ENCODE data around the gene MT1M.
"Not testable (repeated sequence)": the region's sequence is repeated elsewhere in the genome, so short reads cannot be mapped to it uniquely, and the experiment has no call there.

The MT1M gene

DNA sequence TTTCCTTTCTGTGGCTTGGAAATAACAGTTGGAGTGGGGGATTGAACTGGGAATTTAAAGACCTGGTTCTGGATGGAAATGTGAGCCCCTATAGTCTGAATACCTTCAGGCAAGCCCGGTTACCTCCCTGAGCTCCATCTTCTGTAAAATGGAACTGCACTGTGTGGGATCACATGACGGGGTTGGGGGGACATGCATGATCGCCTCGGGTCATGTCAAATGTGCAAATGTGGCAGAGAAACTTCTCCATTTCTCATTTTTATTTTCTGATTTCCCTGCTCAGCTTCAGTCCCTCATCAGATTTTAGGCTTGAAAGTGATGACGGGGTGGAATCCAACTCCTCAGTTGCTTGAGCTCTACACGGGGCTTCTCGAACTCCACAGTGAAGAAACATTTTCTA is 20.8 kb downstream of the MT1M start:
- H3K36me3 ChIP-seq: no peaks in the 10 kb centered on the region
- no peak for DNase-seq
- no peaks in the 10 kb centered on the region for H3K27me3 ChIP-seq (ENCODE audit: insufficient read depth, low read depth, severe bottlenecking)
- no peaks in the 10 kb centered on the region for H3K9me3 ChIP-seq (ENCODE audit: severe bottlenecking)
- H3K27ac ChIP-seq: no peak overlapping the region
- no peak overlapping the region for H3K4me3 ChIP-seq (ENCODE audit: low read depth, low read length)
- TF ChIP-seq CTCF (IDR thresholded peaks at IDR 0.05; ENCODE audit: low read depth, low read length): no peak

GRCh38 chr16:56657555-56658326 is 25.3 kb downstream of the MT1M start, which contains the start of gene MT1F:
Gene MT1F, plus strand, starts transcription at chr16:56657959. Its CDS starts 100 bp downstream, at chr16:56658059.
- no peak for TF ChIP-seq CTCF (IDR thresholded peaks at IDR 0.05; ENCODE audit: low read depth, low read length)
- Histone ChIP-seq H3K4me3 (ENCODE audit: low read depth, low read length) (no peak within 1 kb of the TSS), H3K27ac (no peak within 1 kb of the TSS), H3K9me3 (ENCODE audit: severe bottlenecking) (no peaks in the 10 kb centered on the region), H3K27me3 (ENCODE audit: insufficient read depth, low read depth, severe bottlenecking) (no peaks in the 10 kb centered on the region), H3K36me3 (no peaks in the 10 kb centered on the region)
- DNase-seq: no peak

GRCh38 chr16:56658327-56658875 is 25.9 kb downstream of the MT1M start:
- no peaks in the 10 kb centered on the region for H3K27me3 ChIP-seq (ENCODE audit: insufficient read depth, low read depth, severe bottlenecking)
- no peak overlapping the region for H3K4me3 ChIP-seq (ENCODE audit: low read depth, low read length)
- H3K27ac ChIP-seq: no peak overlapping the region
- TF ChIP-seq CTCF (IDR thresholded peaks at IDR 0.05; ENCODE audit: low read depth, low read length): no peak
- no peak for DNase-seq
- no peaks in the 10 kb centered on the region for H3K9me3 ChIP-seq (ENCODE audit: severe bottlenecking)
- H3K36me3 ChIP-seq: no peaks in the 10 kb centered on the region

GRCh38 chr16:56662357-56663354 is 30.2 kb downstream of the MT1M start:
- no peak for TF ChIP-seq CTCF (IDR thresholded peaks at IDR 0.05; ENCODE audit: low read depth, low read length)
- Histone ChIP-seq H3K27me3 (ENCODE audit: insufficient read depth, low read depth, severe bottlenecking) (no peaks in the 10 kb centered on the region), H3K36me3 (no peaks in the 10 kb centered on the region), H3K27ac (no peak overlapping the region), H3K4me3 (ENCODE audit: low read depth, low read length) (no peak overlapping the region), H3K9me3 (ENCODE audit: severe bottlenecking) (no peaks in the 10 kb centered on the region)
- DNase-seq: no peak

DNA sequence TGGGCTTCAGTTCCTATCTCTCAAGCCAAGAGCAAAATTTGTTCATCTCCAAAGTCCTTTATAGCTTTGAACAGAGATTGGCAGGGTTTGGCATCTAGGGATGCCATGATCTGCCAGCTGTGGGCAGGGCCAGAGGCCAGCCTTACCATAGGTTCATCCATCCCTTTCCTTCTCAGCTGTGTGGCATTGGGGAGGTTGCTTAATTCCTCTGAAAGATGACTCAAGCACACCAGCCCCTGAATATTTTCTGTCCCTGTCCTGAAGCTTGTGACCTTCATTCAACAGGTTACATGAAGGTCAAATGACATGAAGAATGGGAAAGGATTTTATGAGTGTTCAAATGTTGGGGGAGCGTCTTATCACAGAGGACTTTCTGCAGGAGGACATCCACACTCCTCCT is 32.0 kb downstream of the MT1M start:
- no peaks in the 10 kb centered on the region for H3K9me3 ChIP-seq (ENCODE audit: severe bottlenecking)
- no peak for DNase-seq
- H3K27me3 ChIP-seq (ENCODE audit: insufficient read depth, low read depth, severe bottlenecking): no peaks in the 10 kb centered on the region

DNA sequence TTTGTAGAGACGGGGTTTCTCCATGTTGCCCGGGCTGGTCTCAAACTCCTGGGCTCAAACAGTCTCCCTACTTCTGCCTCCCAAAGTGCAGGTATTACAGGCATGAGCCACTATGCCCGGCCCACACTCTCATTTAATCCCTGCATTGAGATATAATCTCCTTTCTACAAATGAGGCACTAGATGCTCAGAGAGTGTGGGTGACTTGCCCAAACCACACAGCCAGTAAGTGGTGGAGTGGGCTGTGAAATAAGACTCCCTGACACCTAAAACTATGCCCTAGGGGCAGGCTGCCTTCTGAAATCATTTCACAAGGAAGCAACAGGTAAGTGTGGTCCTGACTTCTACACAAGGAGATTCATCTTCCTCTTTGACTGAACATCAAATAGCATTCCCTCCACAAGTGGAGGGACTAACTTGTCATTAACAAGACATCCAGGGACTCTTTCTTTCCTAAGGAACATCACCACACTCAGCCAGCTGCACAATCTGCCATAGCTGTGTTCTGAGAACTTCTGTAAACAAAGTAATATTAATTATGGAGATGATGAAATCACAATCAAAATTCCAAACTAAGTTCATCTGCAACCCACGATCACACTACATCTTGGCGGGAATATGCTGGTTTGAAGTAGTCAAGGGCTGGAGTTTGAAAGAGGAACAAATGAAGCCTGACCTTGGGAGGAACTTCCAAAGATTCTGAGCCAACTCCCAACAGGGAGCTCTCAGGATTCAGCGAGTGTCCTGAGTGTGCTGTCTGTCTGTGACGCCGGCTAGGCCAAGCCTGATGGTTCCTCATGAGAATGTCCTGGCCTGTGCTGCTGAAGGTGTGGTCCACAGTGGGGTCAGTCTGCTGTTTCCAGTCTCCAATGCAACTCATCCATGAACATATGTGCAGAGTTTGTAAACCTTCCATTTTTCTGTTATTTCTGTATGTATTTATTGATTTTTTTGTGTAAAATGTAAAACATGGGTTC is 33.1 kb downstream of the MT1M start:
- H3K27ac ChIP-seq; H3K27me3 ChIP-seq (ENCODE audit: insufficient read depth, low read depth, severe bottlenecking); H3K36me3 ChIP-seq; H3K4me3 ChIP-seq (ENCODE audit: low read depth, low read length); H3K9me3 ChIP-seq (ENCODE audit: severe bottlenecking); DNase-seq: not testable (repeated sequence)

More for the DNA sequence above, 32.0 kb downstream of the MT1M start:
- no peaks in the 10 kb centered on the region for H3K36me3 ChIP-seq
- H3K4me3 ChIP-seq (ENCODE audit: low read depth, low read length): no peak overlapping the region
- H3K27ac ChIP-seq: no peak overlapping the region
- TF ChIP-seq CTCF (IDR thresholded peaks at IDR 0.05; ENCODE audit: low read depth, low read length): no peak

Data from WERI-Rb-1 (cell line).